GM03348 (cell line): ENCODE measurements around the gene MAP7D2.

Experiments
- DNase-seq: peaks from one replicate; pipeline ENCODE4 v3.0.0; 2012; ENCODE audit warnings: low spot score

Gene MAP7D2

DNA sequence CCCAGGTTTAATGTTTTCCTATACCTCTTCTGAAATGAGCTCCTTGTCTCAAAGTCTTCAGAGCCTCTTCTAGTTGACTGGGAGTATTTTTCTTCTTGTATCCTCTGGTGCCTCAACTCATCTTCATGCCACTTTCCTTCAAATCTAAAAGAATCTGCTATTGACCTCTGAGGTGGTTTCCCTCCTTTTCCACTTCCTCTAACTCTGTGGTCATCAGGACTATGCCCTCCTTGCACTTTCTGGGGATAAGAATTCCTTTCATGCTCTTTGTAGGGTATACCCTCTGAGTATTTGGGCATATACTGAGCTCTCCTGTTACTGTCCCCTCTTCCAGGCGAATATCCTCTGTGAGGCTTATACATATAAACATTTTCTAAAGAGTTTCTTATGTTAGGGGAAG, 150.7 kb downstream of the MAP7D2 start:
- no peak for DNase-seq

DNA sequence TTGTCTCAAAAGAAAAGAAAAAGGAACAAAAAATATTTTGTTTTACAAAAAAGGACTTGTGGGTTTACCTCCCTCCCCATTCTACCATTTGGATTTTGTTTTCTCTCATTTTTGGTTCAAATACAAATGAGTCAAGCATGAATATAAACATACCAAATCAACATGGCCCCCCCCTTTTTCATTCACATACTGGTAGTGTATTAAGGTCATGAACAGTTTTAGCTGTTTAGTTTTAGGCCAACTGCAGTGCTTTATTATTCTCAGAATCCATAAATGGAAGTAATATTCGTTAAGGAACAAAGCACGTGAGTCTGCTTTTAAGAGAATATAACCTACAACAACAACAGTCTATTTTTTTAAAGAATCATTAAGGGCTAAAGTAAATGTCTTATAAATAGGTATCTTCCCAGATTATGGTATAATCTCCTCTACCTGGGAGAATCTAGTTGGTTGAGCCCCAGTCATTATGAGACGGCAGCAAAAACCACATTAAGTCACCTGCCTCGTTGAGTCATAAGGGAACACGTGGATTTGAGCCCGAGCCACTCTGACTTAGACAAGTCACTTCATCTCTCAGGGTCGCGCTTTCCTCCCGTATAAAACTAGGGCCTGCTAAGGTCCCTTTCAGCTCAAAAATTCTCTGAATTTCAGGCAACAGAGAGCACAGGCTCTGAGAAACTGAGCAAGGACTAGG, 152.5 kb downstream of the MAP7D2 start:
- no peak for DNase-seq

DNA sequence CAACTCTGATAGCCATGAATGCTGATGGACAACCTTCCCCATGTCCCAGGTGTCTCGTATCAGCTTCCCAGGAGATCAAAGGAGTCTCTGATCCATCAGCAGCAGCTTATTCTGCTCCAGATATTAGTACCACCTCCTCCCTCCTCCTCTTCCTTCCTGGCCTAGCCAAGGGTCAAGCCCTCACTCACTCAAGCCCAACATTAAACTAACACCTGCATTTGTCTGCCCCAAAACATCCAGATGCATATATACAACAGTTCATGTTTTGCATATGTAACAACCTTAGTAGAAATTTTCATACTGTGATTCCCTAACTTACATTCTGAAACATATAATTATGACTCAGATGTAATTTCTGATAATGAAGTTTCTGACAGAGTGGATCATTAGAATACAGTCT, 155.8 kb downstream of the MAP7D2 start:
- DNase-seq = no peak

DNA sequence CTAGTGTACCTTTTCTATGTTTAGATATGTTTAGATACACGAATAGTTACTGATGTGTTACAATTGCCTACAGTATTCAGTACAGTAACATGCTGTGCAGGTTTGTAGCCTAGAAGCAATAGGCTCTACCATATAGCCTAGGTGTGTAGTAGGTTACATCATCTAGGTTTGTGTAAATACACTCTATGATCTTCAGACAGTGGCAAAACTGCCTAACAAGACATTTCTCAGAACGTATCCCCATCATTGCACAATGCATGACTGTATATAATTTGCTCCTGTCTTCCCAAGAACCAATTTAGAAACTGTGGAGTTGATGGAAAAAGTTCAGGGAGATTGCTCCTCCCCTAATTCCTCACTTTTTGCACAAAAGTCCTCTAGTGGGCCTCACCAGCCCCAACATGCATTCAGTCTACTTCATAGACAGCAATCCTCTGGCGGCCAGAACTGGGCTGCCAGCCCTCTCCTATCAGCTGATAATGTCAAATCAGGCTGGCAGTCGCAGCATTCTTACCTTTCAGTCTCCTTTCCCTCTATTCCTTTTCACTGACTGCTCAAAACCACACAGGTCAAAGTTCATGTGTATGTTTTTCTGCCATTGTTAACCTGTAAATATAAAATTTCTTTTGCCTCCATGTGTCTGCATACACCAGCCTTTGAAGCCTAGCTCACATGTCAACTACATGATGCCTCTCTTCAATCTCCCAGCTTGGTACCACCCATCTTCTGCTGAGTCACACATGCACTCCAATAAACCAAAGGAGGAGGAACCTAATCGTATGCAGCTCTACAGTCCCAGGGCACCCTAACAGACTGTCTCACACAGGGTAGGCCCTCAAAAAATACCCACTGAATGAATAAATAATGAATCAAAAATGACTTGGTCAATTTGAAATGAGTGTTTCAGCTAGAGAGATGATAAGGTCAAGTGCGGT, 157.9 kb downstream of the MAP7D2 start:
- no peak for DNase-seq

DNA sequence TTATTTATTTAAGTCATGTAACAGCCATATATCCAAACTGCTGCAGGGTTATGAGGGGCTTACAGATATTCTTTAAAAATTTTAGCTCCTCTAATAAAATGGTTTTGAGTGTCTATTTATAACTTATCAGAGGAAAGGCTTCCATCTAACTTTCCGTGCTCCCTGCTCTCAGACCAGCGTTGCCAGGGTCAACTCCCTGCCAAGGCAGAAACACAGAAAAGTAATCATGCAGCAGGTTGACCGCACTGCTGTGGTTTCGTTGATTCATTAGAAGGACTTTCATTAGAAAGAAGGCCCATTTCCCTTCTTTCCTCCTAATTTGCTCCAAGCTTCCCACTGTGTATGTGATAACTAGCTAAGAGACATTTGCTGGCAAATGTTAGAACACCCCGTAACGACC, 159.8 kb downstream of the MAP7D2 start:
- DNase-seq = no peak
